GM12878 (cell line): ENCODE data around the gene METTL13. TPM values are rescaled to one million over a fixed set of nuclear protein-coding genes. Genes with fewer than 3 reads are reported as not detected.

Experiments
- ATAC-seq: fragments of 200-7000 bp; cut with Tn5 transposase; 3 replicates; pipeline ENCODE4 v1.9.1; 2020; ENCODE audit warnings: mild to moderate bottlenecking, moderate library complexity
- BruUV-seq: library from RNA; stranded (reverse); fragments of 400-500 nt; replicated peaks from 2 replicates; lab custom pipeline; 2021; lab: Mats Ljungman, UMichigan
- CTCF ChIA-PET: fragments of 300-600 bp; sonication (Branson Sonifier 250); formaldehyde crosslinking; extraction: SDS; loops from one replicate; lab custom pipeline; 2021; ENCODE audit warnings: inconsistent platforms; lab: Yijun Ruan, JAX
- POLR2A ChIA-PET: fragments of 350-600 bp; formaldehyde crosslinking; extraction: SDS; loops from one replicate; lab custom pipeline; 2021; ENCODE audit warnings: inconsistent platforms; lab: Charles Lee
- RAD21 ChIA-PET: fragments of 300-600 bp; sonication (Branson Sonifier 250); formaldehyde crosslinking; loops from one replicate; lab custom pipeline; 2023; ENCODE audit warnings: antibody characterized with exemption; ENCODE audit not compliant: unreplicated experiment; lab: Charles Lee
- SMC1A ChIA-PET: fragments of 300-600 bp; sonication (Branson Sonifier 250); formaldehyde crosslinking; loops from one replicate; lab custom pipeline; 2023; ENCODE audit not compliant: unreplicated experiment, uncharacterized antibody; lab: Charles Lee
- DNase-seq: peaks from one replicate; pipeline ENCODE4 v3.0.0-alpha.2; 2011; ENCODE audit warnings: low read depth, low spot score
- FAIRE-seq: peaks from 3 replicates; lab custom pipeline; 2011; peaks lifted over from hg19 to GRCh38; lab: Jason Lieb, UNC
- H2AFZ ChIP-seq: 2 replicates; pipeline ENCODE4 v1.6.0; 2011; ENCODE audit warnings: low read depth, low read length, control low read depth; ENCODE audit not compliant: control insufficient read depth
- H3K27ac ChIP-seq: 2 replicates; pipeline ENCODE4 v1.5.1; 2011; ENCODE audit warnings: control low read depth; ENCODE audit not compliant: control insufficient read depth, insufficient read depth
- H3K27me3 ChIP-seq, 2 experiments: replicated peaks in 1 of 2; 2 replicates each; pipeline versions ENCODE4 v1.6.0 to v1.6.1; 2011; ENCODE audit warnings: low read length in 1 of 2; ENCODE audit not compliant: control insufficient read depth in 2 of 2, insufficient read depth in 2 of 2
- H3K36me3 ChIP-seq, 2 experiments: 2 replicates each; pipeline ENCODE4 v1.5.1; 2011; ENCODE audit warnings: low read length in 1 of 2; ENCODE audit not compliant: control insufficient read depth in 2 of 2, insufficient read depth in 2 of 2
- H3K4me1 ChIP-seq: 2 replicates; pipeline ENCODE4 v1.6.1; 2011; ENCODE audit warnings: mild to moderate bottlenecking, low read length, moderate library complexity, mixed read lengths; ENCODE audit not compliant: control insufficient read depth, insufficient read depth
- H3K4me2 ChIP-seq: 2 replicates; pipeline ENCODE4 v1.6.0; 2011; ENCODE audit warnings: control low read depth; ENCODE audit not compliant: control insufficient read depth, insufficient read depth
- H3K4me3 ChIP-seq: fragments of 200-600 bp; sonication (generic); 2 replicates; pipeline ENCODE4 v1.5.1; 2016
- H3K79me2 ChIP-seq: 2 replicates; pipeline ENCODE4 v1.6.0; 2011; ENCODE audit warnings: low read length; ENCODE audit not compliant: control insufficient read depth, insufficient read depth
- H3K9ac ChIP-seq: 2 replicates; pipeline ENCODE4 v1.8.0; 2011; ENCODE audit warnings: low read length, control low read depth, mixed read lengths; ENCODE audit not compliant: control insufficient read depth, insufficient read depth
- H3K9me3 ChIP-seq: replicated peaks from 3 replicates; pipeline ENCODE4 v1.5.1; 2011; ENCODE audit warnings: mild to moderate bottlenecking, low read length; ENCODE audit not compliant: control insufficient read depth, insufficient read depth
- H4K20me1 ChIP-seq: 2 replicates; pipeline ENCODE4 v1.6.0; 2011; ENCODE audit not compliant: control insufficient read depth, insufficient read depth
- KLF5 ChIP-seq: fragments of 450-650 bp; IDR thresholded peaks from 2 replicates; pipeline ENCODE4 v1.6.1; 2014; ENCODE audit warnings: mild to moderate bottlenecking; ENCODE audit not compliant: partially characterized antibody
- RAD21 ChIP-seq: IDR thresholded peaks from 2 replicates; pipeline ENCODE4 v1.6.1; 2011; ENCODE audit warnings: mild to moderate bottlenecking, low read depth, low read length, moderate library complexity; ENCODE audit not compliant: insufficient read depth
- STAT1 ChIP-seq: fragments of 450-650 bp; conservative IDR thresholded peaks from 2 replicates; pipeline ENCODE4 v1.6.1; 2014; ENCODE audit warnings: antibody characterized with exemption, mild to moderate bottlenecking
- WGBS: methylation state at CpG from one replicate; pipeline ENCODE4 v1.1.6; 2016; ENCODE audit warnings: low lambda C conversion rate; ENCODE audit not compliant: insufficient replicate concordance, insufficient coverage; ENCODE audit errors: missing lambda C conversion rate; 5-methylcytosine and 5-hydroxymethylcytosine counted together
- in situ Hi-C: fragments of 300-500 bp; cut with MboI; formaldehyde crosslinking; loops from 9 replicates; pipeline ENCODE4 v1.14.3; 2018; ENCODE audit warnings: mixed read lengths
- intact Hi-C: fragments of 100-400 bp; cut with micrococcal nuclease; formaldehyde crosslinking; loops from one replicate; pipeline ENCODE4 v1.14.2; 2022; ENCODE audit not compliant: unreplicated experiment
- polyA plus RNA-seq, 11 experiments: library from polyadenylated mRNA; depleted of rRNA in 4 of 11; unstranded in 6 of 11; stranded (reverse) in 5 of 11; fragments of >200 nt; fragmentation: Nextera tagmentation in 4 of 11; fragmentation: Illumina TruSeq in 1 of 11; extraction: Ambion mirVana in 4 of 11; extraction: Trizol in 1 of 11; gene quantifications; 1 replicate in 1 of 11; 2 replicates in 10 of 11; pipeline versions ENCODE4 v1.2.1 to v1.2.3, GENCODE V29; 2011 to 2016; ENCODE audit warnings: inconsistent platforms in 2 of 11, missing spikeins in 2 of 11, low read depth in 1 of 11
- total RNA-seq, 4 experiments: library from RNA; depleted of rRNA in 3 of 4; stranded (reverse); fragments of >200 nt in 3 of 4; fragmentation: Illumina TruSeq in 1 of 4; extraction: Trizol in 1 of 4; gene quantifications; 2 replicates each; pipeline versions ENCODE4 v1.2.1 to v1.2.3, GENCODE V29; 2013 to 2021
- TF ChIP-seq, protein P1 (sequence below): IDR thresholded peaks from 2 replicates; pipeline ENCODE4 v1.6.1; 2012; ENCODE audit warnings: low read length, inconsistent platforms
- TF ChIP-seq, protein P2 (sequence below): IDR thresholded peaks from 2 replicates; pipeline ENCODE4 v1.6.1; 2012; ENCODE audit warnings: low read depth, low read length, improper control_type of control experiment
- TF ChIP-seq, protein P3 (sequence below): fragments of 450-650 bp; formaldehyde crosslinking; IDR thresholded peaks from 2 replicates; pipeline ENCODE4 v1.4.0; 2020; ENCODE audit warnings: mild to moderate bottlenecking, moderate library complexity

The METTL13 gene
- total and polyA plus RNA-seq, 10 of the 15 experiments (the other 5 are each of a cell fraction or from before 2014, with no cell fraction given), result 12.2 to 47.2 (median 35.0) TPM

DNA sequence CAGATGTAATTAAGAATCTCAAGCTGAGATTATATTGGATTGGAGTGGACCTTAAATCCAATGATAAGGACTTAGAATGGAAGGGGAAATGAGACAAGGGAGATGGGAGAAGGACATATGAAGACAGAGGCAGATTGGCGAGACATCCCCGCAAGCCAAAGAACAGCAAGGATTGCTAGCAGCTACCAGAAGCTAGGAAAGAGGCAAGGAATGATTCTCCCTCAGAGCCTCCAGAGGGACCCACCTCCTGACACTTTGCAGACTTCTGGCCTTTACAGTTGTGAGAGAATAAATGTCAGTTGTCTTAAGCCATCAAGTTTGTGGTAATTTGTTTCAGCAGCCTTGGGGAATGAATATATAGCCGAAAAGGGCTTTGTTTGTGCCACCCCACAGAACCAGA, 20.7 kb downstream of the METTL13 start:
- ChIA-PET CTCF (interaction anchor here (0.6 to 9.3 kb wide), 36 partner anchors 9 to 917 kb away, joined by 3 to 322 read pairs (median 4); partner anchors contain the start of genes METTL13, PIGC and PRRC2C), SMC1A (interaction anchor here (0.5 to 8.7 kb wide), 9 partner anchors 9 to 220 kb away, joined by 3 to 142 read pairs (median 3); partner anchors contain the start of gene DNM3), RAD21 (interaction anchor here (0.6 to 4.7 kb wide), 12 partner anchors 9 to 324 kb away, joined by 3 to 87 read pairs (median 6); partner anchors contain the start of gene METTL13), POLR2A (no interaction called here)
- no TSS peak for BruUV-seq
- ATAC-seq (no peak), FAIRE-seq (no peak), DNase-seq (no peak)
- H3K4me3 ChIP-seq, result no peak overlapping the region
- intact Hi-C loops, result loop anchor here (10.0 kb wide), 1 partner anchor 623 kb away; the partner anchor contains the start of gene C1orf105
- H3K79me2 ChIP-seq, result no peaks in the 10 kb centered on the region
- H3K27ac ChIP-seq, result no peak overlapping the region
- in situ Hi-C loops, result no loop called here
- H3K9ac ChIP-seq, result no peak overlapping the region
- H4K20me1 ChIP-seq, result no peaks in the 10 kb centered on the region
- H3K36me3 ChIP-seq, result peaks cover under 1 to 8% of the 10 kb centered on the region in 2 experiments; a peak in 2 of 4 replicates
- H2AFZ ChIP-seq, result no peak overlapping the region
- peaks cover 7% of the 10 kb centered on the region for H3K4me1 ChIP-seq
- H3K27me3 ChIP-seq, result no peaks in the 10 kb centered on the region
- 98% methylated on average over 3 of the region's 3 CpGs for WGBS
- no peaks in the 10 kb centered on the region for H3K9me3 ChIP-seq
- TF ChIP-seq KLF5, result no peak
- TF ChIP-seq, protein P1, sequence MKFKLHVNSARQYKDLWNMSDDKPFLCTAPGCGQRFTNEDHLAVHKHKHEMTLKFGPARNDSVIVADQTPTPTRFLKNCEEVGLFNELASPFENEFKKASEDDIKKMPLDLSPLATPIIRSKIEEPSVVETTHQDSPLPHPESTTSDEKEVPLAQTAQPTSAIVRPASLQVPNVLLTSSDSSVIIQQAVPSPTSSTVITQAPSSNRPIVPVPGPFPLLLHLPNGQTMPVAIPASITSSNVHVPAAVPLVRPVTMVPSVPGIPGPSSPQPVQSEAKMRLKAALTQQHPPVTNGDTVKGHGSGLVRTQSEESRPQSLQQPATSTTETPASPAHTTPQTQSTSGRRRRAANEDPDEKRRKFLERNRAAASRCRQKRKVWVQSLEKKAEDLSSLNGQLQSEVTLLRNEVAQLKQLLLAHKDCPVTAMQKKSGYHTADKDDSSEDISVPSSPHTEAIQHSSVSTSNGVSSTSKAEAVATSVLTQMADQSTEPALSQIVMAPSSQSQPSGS, result no peak
- TF ChIP-seq, protein P2, sequence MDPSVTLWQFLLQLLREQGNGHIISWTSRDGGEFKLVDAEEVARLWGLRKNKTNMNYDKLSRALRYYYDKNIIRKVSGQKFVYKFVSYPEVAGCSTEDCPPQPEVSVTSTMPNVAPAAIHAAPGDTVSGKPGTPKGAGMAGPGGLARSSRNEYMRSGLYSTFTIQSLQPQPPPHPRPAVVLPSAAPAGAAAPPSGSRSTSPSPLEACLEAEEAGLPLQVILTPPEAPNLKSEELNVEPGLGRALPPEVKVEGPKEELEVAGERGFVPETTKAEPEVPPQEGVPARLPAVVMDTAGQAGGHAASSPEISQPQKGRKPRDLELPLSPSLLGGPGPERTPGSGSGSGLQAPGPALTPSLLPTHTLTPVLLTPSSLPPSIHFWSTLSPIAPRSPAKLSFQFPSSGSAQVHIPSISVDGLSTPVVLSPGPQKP, result no peak
- TF ChIP-seq, protein P3, sequence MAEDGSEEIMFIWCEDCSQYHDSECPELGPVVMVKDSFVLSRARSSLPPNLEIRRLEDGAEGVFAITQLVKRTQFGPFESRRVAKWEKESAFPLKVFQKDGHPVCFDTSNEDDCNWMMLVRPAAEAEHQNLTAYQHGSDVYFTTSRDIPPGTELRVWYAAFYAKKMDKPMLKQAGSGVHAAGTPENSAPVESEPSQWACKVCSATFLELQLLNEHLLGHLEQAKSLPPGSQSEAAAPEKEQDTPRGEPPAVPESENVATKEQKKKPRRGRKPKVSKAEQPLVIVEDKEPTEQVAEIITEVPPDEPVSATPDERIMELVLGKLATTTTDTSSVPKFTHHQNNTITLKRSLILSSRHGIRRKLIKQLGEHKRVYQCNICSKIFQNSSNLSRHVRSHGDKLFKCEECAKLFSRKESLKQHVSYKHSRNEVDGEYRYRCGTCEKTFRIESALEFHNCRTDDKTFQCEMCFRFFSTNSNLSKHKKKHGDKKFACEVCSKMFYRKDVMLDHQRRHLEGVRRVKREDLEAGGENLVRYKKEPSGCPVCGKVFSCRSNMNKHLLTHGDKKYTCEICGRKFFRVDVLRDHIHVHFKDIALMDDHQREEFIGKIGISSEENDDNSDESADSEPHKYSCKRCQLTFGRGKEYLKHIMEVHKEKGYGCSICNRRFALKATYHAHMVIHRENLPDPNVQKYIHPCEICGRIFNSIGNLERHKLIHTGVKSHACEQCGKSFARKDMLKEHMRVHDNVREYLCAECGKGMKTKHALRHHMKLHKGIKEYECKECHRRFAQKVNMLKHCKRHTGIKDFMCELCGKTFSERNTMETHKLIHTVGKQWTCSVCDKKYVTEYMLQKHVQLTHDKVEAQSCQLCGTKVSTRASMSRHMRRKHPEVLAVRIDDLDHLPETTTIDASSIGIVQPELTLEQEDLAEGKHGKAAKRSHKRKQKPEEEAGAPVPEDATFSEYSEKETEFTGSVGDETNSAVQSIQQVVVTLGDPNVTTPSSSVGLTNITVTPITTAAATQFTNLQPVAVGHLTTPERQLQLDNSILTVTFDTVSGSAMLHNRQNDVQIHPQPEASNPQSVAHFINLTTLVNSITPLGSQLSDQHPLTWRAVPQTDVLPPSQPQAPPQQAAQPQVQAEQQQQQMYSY (CRISPR knock-in tag), result no peak
- TF ChIP-seq RAD21, result no peak
- TF ChIP-seq STAT1, result no peak
- no peak overlapping the region for H3K4me2 ChIP-seq
